SJSA1 (cell line): Measurements from ENCODE around the gene SFSWAP. TPM values are rescaled to one million over a fixed set of nuclear protein-coding genes. Genes with fewer than 3 reads are reported as not detected.
"Not testable (repeated sequence)": the region's sequence is repeated elsewhere in the genome, so short reads cannot be mapped to it uniquely, and the experiment has no call there.

ENCODE experiments used
- DNase-seq, 2 experiments: peaks; one replicate each; pipeline ENCODE4 v3.0.0-alpha.2; 2015 to 2020; ENCODE audit warnings: low spot score in 2 of 2, low read depth in 1 of 2
- H3K27ac ChIP-seq: fragments of 250-450 bp; sonication (Bioruptor Pico); 2 replicates; pipeline ENCODE4 v1.5.1; 2020; ENCODE audit warnings: mild to moderate bottlenecking, moderate library complexity
- H3K27me3 ChIP-seq: fragments of 250-450 bp; sonication (Bioruptor Pico); replicated peaks from 2 replicates; pipeline ENCODE4 v1.5.1; 2020; ENCODE audit warnings: mild to moderate bottlenecking, moderate library complexity
- H3K36me3 ChIP-seq: fragments of 250-450 bp; sonication (Bioruptor Pico); 2 replicates; pipeline ENCODE4 v1.5.1; 2020; ENCODE audit warnings: mild to moderate bottlenecking
- H3K4me1 ChIP-seq: fragments of 250-450 bp; sonication (Bioruptor Pico); replicated peaks from 2 replicates; pipeline ENCODE4 v1.6.1; 2021; ENCODE audit warnings: mild to moderate bottlenecking
- H3K4me3 ChIP-seq: fragments of 250-450 bp; sonication (Bioruptor Pico); 2 replicates; pipeline ENCODE4 v1.5.1; 2020; ENCODE audit warnings: mild to moderate bottlenecking
- H3K9me3 ChIP-seq: fragments of 250-450 bp; sonication (Bioruptor Pico); replicated peaks from 2 replicates; pipeline ENCODE4 v1.5.1; 2020; ENCODE audit warnings: mild to moderate bottlenecking
- total RNA-seq: library from RNA; depleted of rRNA; stranded (reverse); fragments of >200 nt; shearing (Covaris generic); gene quantifications from 2 replicates; pipeline ENCODE4 v1.2.3, GENCODE V29; 2014

The SFSWAP gene
- total RNA-seq, 1 experiment from 2014 or later, result 27.0 TPM

GRCh38 chr12:131803961-131804521 is 93.2 kb downstream of the SFSWAP start:
- Histone ChIP-seq H3K27ac (no peak overlapping the region), H3K4me3 (no peak overlapping the region), H3K9me3 (no peaks in the 10 kb centered on the region), H3K27me3 (no peaks in the 10 kb centered on the region), H3K4me1 (peaks cover 5% of the 10 kb centered on the region), H3K36me3 (peaks cover 17% of the 10 kb centered on the region; the same call in 1 of the 2 replicates)
- no peak for DNase-seq

DNA sequence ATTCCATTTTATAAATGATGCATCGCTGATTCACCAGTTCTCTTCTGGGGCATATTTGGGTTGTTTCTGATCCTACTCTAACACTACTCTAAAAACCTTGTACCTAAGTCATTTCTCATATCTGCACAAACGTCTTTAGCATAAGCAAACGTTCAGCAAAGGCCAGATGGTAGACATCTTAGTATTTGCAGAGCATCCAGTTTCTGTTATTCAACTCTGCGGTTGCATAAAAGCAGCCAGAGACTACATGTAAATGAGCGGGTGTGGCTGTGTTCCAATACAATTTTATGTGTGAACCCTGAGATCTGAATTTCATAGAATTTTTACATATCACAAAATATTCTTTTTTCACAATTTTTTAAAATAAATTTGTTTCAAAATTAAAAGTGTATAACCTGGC is 94.5 kb downstream of the SFSWAP start:
- no peaks in the 10 kb centered on the region for H3K27me3 ChIP-seq
- peaks cover 5% of the 10 kb centered on the region for H3K4me1 ChIP-seq
- H3K9me3 ChIP-seq, result no peaks in the 10 kb centered on the region
- H3K4me3 ChIP-seq, result no peak overlapping the region
- H3K36me3 ChIP-seq, result peaks cover 6% of the 10 kb centered on the region; the same call in 1 of the 2 replicates
- no peak overlapping the region for H3K27ac ChIP-seq
- DNase-seq, result no peak

GRCh38 chr12:131806674-131807073 is 95.8 kb downstream of the SFSWAP start:
- peaks cover 5% of the 10 kb centered on the region for H3K4me1 ChIP-seq
- DNase-seq, result no peak
- H3K4me3 ChIP-seq, result no peak overlapping the region
- no peak overlapping the region for H3K27ac ChIP-seq
- H3K36me3 ChIP-seq, result peaks cover 6% of the 10 kb centered on the region; the same call in 1 of the 2 replicates
- no peaks in the 10 kb centered on the region for H3K9me3 ChIP-seq
- no peaks in the 10 kb centered on the region for H3K27me3 ChIP-seq

DNA sequence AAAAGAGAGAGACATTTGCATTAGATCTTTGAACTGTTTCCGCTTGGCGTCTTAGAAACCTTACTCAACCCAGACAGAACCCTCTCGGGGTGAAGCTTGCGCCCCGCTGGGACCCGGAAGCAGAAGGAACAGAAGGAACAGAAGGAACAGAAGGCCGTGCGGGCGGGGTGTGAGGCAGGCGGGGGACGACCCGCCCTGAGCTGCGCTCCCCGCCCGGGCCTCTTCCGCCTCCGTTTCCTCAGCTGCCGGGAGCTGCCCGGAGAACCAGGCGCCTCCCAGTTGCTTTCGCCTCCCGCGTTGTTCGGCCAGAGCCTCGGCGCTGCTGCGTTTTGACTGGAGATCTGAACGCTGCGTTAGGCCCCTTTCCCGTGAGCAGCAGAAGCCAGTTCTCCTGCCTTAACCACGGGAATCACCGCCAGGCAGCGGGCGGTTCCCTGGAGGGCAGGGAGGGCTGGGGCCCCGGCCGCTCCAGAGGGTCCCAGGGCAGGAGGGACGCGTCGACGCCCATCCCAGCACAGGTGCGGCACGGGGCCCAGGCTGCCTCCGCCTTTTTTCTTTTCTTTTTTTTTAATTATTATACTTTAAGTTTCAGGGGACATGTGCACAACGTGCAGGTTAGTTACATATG is 98.0 kb downstream of the SFSWAP start:
- no peak for DNase-seq
- no peak overlapping the region for H3K4me3 ChIP-seq
- H3K27ac ChIP-seq, result no peak overlapping the region

GRCh38 chr12:131809476-131810254 is 98.8 kb downstream of the SFSWAP start:
- H3K36me3 ChIP-seq, H3K4me1 ChIP-seq, DNase-seq, H3K27me3 ChIP-seq, H3K27ac ChIP-seq, H3K9me3 ChIP-seq, H3K4me3 ChIP-seq: not testable (repeated sequence)

More for the DNA sequence above, 98.0 kb downstream of the SFSWAP start:
- H3K9me3 ChIP-seq, result peaks cover 5% of the 10 kb centered on the region; the same call in 1 of the 2 replicates
- no peaks in the 10 kb centered on the region for H3K27me3 ChIP-seq
- peaks cover 4% of the 10 kb centered on the region for H3K4me1 ChIP-seq
- H3K36me3 ChIP-seq, result no peaks in the 10 kb centered on the region

- Histone ChIP-seq H3K9me3 (peaks cover 5% of the 10 kb centered on the region; the same call in 1 of the 2 replicates), H3K4me3 (no peak overlapping the region), H3K27me3 (no peaks in the 10 kb centered on the region), H3K36me3 (no peaks in the 10 kb centered on the region), H3K4me1 (no peaks in the 10 kb centered on the region), H3K27ac (no peak overlapping the region)
- DNase-seq, result no peak
These were observed 99.8 kb downstream of the SFSWAP start for GRCh38 chr12:131810726-131811125.

DNA sequence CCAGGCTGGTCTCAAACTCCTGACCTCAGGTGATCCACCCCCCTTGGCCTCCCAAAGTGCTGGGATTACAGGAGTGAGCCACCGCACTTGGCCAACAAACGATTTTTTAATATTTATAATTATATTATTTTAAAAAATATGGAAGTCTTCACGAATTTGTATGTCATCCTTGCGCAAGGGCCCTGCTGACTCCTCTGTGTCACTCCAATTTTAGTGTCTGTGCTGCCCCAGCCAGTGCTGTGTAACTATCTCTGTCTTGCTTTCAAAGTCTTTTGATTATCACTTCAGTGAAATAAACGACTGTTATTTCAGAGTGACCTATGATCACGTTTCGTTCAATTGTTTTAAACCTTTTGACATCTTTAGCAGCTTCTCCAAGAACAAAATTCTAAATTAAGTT is 104.2 kb downstream of the SFSWAP start:
- H3K4me1 ChIP-seq, result no peaks in the 10 kb centered on the region
- no peak for DNase-seq
- H3K27me3 ChIP-seq, result no peaks in the 10 kb centered on the region

DNA sequence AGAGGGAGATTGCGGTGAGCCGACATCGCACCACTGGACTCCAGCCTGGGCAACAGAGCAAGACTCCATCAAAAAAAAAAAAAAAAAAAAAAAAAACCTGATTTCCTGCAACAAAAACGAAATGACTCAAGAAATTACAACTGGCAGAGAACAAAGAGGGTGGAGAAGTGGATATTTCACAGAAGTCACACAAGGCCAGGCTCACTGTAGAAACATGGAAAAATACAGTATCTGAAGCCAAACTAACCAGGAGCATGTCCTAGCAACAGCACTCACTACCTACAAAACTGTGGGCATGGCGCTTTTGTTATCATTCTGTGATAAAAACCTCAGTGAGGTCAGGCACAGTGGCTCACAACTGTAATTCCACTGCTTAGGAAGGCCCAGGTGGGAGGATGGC is 105.6 kb downstream of the SFSWAP start:
- Histone ChIP-seq H3K27me3 (no peaks in the 10 kb centered on the region), H3K27ac (no peak overlapping the region), H3K4me1 (no peaks in the 10 kb centered on the region), H3K4me3 (no peak overlapping the region), H3K9me3 (peaks cover 5% of the 10 kb centered on the region; the same call in 1 of the 2 replicates), H3K36me3 (no peaks in the 10 kb centered on the region)
- DNase-seq, result no peak

More for the DNA sequence above, 104.2 kb downstream of the SFSWAP start:
- Histone ChIP-seq H3K9me3 (peaks cover 5% of the 10 kb centered on the region; the same call in 1 of the 2 replicates), H3K4me3 (no peak overlapping the region), H3K27ac (no peak overlapping the region), H3K36me3 (no peaks in the 10 kb centered on the region)

- Histone ChIP-seq H3K27me3 (no peaks in the 10 kb centered on the region), H3K9me3 (peaks cover 5% of the 10 kb centered on the region; the same call in 1 of the 2 replicates), H3K4me1 (no peaks in the 10 kb centered on the region), H3K36me3 (no peaks in the 10 kb centered on the region), H3K4me3 (no peak overlapping the region), H3K27ac (no peak overlapping the region)
- DNase-seq, result no peak
These were observed 106.4 kb downstream of the SFSWAP start for GRCh38 chr12:131817241-131817640.

- Histone ChIP-seq H3K27me3 (no peaks in the 10 kb centered on the region), H3K9me3 (no peaks in the 10 kb centered on the region; the same call in 1 of the 2 replicates), H3K36me3 (no peaks in the 10 kb centered on the region), H3K4me3 (no peak overlapping the region), H3K4me1 (no peaks in the 10 kb centered on the region), H3K27ac (no peak overlapping the region)
- DNase-seq, result no peak
These were observed 108.1 kb downstream of the SFSWAP start for GRCh38 chr12:131818821-131819585.

DNA sequence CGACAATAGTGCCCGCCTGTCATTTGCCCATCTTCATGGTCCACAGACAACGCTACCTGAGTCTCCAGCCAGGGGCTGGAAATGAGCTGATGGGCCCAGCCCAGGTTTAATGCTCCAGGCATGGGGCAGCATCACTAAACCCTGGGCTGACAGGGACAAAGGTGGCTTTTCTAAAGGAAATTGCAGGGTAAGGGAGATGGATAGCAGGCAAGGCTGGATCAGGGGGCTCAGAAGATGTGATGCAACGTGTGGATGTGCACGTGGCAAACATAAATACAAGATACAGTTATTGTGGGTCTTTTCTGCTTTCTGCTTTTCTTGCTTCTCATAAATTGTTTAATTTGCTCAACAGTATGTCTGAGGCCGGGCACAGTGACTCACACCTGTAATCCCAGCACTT is 113.6 kb downstream of the SFSWAP start:
- Histone ChIP-seq H3K4me1 (peaks cover 16% of the 10 kb centered on the region), H3K36me3 (no peaks in the 10 kb centered on the region), H3K9me3 (no peaks in the 10 kb centered on the region; the same call in 1 of the 2 replicates), H3K4me3 (no peak overlapping the region), H3K27me3 (peaks cover 16% of the 10 kb centered on the region), H3K27ac (no peak overlapping the region)
- no peak for DNase-seq

DNA sequence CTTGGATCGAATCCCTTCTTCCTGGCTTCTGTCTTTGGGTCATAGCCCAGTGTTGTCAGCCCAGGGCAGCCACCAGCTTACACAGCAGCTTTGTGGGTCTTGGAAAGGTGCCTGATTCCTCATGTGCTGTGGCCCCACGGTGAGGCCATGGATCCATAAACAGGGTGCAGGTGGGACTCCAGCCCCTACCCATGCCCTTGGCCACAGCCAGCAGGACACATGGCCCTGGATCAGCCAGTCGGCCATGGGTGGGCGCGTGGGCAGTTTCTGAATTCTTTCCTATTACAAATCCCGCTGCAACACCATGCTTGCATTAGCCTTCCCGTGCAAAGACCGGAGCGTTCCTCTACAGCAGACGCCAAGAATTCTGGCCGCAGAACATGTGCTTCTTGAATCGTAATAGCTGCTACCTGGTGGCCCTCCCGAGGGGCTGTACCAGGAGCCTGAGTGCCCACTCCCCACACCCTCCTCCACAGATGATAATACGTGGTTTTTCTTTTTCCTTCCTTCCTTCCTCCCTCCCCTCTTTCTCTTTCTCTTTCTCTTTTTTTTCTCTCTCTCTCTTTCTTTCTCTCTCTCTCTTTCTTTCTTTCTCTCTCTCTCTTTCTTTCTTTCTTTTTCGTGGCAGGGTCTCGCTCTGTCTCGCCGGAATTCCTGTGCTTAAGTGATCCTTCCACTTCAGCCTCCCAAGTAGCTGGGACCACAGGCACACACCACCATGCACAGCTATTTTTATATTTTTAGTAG is 114.4 kb downstream of the SFSWAP start:
- Histone ChIP-seq H3K4me1 (peaks cover 24% of the 10 kb centered on the region), H3K36me3 (no peaks in the 10 kb centered on the region), H3K27me3 (peaks cover 20% of the 10 kb centered on the region), H3K4me3 (no peak overlapping the region), H3K27ac (no peak overlapping the region), H3K9me3 (no peaks in the 10 kb centered on the region; the same call in 1 of the 2 replicates)
- no peak for DNase-seq
